Fibroblast of skin of right biceps (primary cell): Measurements from ENCODE around the gene BSG.
A peak's percentile ranks its signal among the peaks of the same experiment; 100 is the strongest.
"Not testable (repeated sequence)": the region's sequence is repeated elsewhere in the genome, so short reads cannot be mapped to it uniquely, and the experiment has no call there.

Source experiments
- DNase-seq: peaks from one replicate; pipeline ENCODE4 v3.0.0-alpha.2; 2013

The BSG gene

DNA sequence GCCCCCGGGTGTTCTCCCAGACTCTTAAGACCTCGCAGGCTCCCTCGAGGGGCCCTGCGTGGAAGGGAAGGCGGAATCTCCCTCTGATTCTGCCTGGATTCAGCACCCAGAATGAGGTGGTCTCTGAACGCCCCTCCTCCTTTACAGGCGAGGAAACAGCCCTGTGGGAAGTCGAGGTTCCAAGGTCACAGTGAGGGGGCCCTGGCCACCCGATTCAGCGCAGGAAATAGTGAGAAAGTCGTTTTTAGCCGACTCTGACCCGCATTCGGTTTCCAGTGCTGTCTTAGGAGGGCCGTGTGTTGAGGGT is 1.1 kb downstream of the BSG start:
- no peak for DNase-seq

- no peak for DNase-seq
Measured at GRCh38 chr19:574658-575526, 2.5 kb downstream of the BSG start.

- DNase-seq, result peak; percentile 26
Measured at GRCh38 chr19:575527-576506, 3.4 kb downstream of the BSG start.

GRCh38 chr19:576768-577438 is 4.5 kb downstream of the BSG start:
- DNase-seq, result no peak

DNA sequence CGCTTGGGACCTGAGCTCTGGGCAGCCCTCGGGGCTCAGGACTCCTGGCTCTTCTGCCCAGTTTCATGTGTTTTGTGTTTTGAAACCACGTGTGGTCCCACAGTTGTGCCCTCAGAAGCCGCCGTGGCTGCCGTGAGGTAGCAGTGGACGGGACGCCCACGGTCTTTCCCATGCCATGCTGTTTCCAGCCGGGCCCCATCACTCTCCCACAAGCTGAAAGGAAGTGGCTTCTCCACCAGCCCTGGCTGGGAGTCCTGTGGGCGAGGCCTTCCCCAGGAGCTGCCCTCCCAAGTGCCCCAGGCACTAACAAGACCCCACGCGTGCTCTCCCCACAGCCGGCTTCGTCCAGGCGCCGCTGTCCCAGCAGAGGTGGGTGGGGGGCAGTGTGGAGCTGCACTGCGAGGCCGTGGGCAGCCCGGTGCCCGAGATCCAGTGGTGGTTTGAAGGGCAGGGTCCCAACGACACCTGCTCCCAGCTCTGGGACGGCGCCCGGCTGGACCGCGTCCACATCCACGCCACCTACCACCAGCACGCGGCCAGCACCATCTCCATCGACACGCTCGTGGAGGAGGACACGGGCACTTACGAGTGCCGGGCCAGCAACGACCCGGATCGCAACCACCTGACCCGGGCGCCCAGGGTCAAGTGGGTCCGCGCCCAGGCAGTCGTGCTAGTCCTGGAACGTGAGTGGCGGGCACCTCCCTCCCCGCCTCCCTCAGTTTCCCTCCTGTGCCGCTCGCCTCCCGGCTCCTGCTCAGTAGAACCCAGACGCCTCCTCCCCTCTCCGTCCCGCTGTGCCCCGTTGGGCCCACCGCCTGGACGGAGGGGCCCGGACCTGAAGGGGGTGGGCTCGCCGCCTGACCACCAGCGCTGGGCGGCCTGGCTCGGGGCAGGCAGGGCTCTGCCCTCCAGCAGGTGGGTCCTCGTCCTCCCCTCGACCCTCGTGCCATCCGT is 5.3 kb downstream of the BSG start:
- DNase-seq, result no peak

GRCh38 chr19:579111-579841 is 6.9 kb downstream of the BSG start:
- DNase-seq, result no peak

DNA sequence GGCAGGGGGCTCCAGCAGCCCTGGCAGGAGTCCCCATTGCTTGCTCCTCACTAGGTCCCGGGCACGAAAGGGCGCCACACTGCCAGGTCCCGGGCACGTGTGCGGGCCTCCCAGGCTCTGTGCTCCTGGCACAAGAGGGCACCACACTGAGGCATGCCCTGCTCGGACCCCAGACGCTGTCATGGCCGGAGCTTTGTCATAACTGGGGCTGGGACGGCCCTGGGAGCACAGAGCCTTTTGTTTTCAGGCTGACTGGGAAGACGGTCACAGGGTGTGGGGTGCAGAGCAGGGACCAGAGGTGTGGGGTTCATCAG is 7.4 kb downstream of the BSG start:
- no peak for DNase-seq

DNA sequence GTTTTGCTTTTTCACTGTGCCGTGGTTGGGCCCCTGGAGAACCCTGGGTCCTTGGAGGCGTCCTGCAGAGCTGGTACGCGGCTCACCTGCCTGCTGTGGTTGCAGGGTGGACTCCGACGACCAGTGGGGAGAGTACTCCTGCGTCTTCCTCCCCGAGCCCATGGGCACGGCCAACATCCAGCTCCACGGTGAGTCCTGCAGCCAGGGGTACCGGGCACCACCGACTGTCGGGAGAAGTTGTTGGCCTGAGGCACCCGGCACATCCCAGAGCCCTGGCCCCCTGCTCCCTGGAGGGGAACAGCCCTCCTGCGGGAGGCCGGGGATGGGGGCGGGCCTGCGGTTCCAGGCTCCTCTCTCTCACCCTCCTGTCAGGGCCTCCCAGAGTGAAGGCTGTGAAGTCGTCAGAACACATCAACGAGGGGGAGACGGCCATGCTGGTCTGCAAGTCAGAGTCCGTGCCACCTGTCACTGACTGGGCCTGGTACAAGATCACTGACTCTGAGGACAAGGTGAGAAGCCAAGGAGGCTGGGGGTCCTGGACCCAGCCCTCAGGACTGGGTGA is 8.0 kb downstream of the BSG start:
- DNase-seq, result no peak

DNA sequence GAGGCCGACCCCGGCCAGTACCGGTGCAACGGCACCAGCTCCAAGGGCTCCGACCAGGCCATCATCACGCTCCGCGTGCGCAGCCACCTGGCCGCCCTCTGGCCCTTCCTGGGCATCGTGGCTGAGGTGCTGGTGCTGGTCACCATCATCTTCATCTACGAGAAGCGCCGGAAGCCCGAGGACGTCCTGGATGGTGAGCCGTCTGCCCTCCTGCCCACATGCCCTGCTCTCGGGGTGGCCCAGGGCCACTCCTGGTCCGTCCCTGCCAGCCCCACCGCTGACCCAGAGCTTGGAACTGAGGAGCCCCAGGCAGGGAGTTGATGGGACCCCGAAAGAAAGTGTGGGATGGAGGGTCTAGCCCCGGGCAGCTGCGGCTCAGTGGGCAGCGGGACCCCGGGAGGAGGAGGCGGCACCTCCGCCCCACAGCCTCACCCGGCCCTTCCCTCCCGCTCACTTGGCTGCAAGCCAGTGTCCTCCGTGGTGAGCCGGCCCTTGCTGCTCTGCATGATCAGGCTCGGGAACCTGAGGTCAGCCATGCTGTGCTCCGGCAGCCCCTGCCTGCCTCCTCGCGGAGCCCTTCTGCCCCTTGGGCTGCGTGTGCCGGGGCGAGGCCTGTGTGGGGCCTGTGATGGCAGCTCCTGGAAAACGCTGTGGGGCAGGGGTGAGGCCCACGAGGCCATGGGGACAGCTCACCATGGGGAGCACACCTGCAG is 9.2 kb downstream of the BSG start:
- no peak for DNase-seq

- no peak for DNase-seq
Measured at GRCh38 chr19:582497-583197, 10.3 kb downstream of the BSG start.

DNA sequence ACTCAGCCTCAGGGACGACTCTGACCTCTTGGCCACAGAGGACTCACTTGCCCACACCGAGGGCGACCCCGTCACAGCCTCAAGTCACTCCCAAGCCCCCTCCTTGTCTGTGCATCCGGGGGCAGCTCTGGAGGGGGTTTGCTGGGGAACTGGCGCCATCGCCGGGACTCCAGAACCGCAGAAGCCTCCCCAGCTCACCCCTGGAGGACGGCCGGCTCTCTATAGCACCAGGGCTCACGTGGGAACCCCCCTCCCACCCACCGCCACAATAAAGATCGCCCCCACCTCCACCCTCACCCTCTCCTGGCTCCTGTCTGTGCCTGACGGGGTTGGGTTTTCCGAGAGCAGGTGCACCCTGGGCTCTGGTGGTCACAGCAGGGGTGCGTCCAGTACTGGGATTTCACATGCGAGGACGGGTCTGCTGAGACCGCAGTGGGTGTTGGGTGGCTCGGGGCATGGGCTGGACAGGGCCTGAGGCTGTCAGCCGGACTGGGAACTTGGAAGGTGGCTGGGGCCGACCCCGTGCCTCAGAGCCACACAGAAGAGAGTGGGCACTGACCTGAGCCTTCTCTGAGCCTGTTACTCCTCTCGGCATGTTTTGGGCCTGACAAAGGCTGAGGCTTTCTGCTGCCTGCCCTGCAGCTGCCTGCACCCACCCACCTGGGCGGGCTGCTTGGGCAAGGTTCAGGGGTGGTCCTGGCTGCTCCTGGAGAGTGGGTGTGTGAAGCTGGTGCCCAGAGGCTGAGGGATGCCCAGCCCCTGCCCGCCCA is 11.0 kb downstream of the BSG start:
- DNase-seq, result no peak

- DNase-seq, result no peak
Measured at GRCh38 chr19:583968-584239, 11.5 kb downstream of the BSG start.

- DNase-seq, result peak; percentile 43
Measured at GRCh38 chr19:584240-585001, 12.0 kb downstream of the BSG start.

- DNase-seq, result not testable (repeated sequence)
Measured at GRCh38 chr19:585146-585545, 12.8 kb downstream of the BSG start.

DNA sequence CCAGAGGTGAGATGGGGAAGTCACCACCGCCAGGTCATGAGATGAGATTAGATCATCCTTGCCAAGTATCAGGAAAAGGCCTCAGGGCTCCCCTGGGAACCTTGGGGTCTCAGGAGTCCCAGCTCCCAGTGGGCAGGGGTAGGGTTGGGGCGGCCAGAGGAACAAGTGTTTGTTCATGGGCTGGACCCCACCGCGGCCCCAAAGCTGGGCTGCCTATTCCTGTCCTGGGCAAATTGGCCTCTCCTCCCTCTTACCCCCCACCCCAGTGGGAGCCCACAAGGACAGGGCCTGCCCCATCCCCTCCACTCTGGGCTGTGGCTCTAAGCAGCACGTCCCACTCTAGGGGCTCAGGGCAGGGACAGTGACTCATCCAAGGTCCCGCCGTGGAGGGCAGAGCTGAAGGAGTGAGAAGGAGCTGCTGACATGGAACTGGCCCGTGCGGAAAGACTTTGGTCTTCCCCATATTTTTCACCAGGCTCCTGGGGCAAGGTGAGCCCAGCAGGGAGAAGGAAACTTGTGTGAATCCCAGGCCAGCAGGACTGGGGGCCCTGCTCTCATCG is 13.2 kb downstream of the BSG start:
- no peak for DNase-seq

- peak; percentile 82 for DNase-seq
Measured at GRCh38 chr19:588093-588740, 15.8 kb downstream of the BSG start.
